MM.1S (cell line): ENCODE results near the gene MEGF6.

Experiments
- DNase-seq: peaks from one replicate; pipeline ENCODE4 v3.0.0-alpha.2; 2015
- H2AFZ ChIP-seq: fragments of 300-600 bp; sonication (generic); 2 replicates; pipeline ENCODE4 v1.6.0; 2016; ENCODE audit warnings: antibody characterized with exemption, low read length
- H3F3A ChIP-seq: fragments of 300-600 bp; sonication (generic); 2 replicates; pipeline ENCODE4 v1.6.1; 2016; ENCODE audit warnings: mild to moderate bottlenecking, antibody characterized with exemption, low read length, moderate library complexity, mixed read lengths; ENCODE audit not compliant: insufficient read depth
- H3K27ac ChIP-seq: fragments of 300-600 bp; sonication (generic); 2 replicates; pipeline ENCODE4 v1.5.1; 2016; ENCODE audit warnings: mild to moderate bottlenecking, low read length
- H3K27me3 ChIP-seq: fragments of 300-600 bp; sonication (generic); replicated peaks from 2 replicates; pipeline ENCODE4 v1.6.0; 2016; ENCODE audit warnings: low read length; ENCODE audit not compliant: insufficient read depth
- H3K36me3 ChIP-seq: fragments of 300-600 bp; sonication (generic); replicated peaks from 2 replicates; pipeline ENCODE4 v1.6.1; 2016; ENCODE audit warnings: mild to moderate bottlenecking, low read length, mixed read lengths; ENCODE audit not compliant: insufficient read depth
- H3K4me1 ChIP-seq: fragments of 300-600 bp; sonication (generic); 2 replicates; pipeline ENCODE4 v1.6.1; 2016; ENCODE audit warnings: low read length, mixed read lengths
- H3K4me2 ChIP-seq: fragments of 300-600 bp; sonication (generic); 2 replicates; pipeline ENCODE4 v1.6.0; 2016; ENCODE audit warnings: low read depth, low read length
- H3K4me3 ChIP-seq: fragments of 300-600 bp; sonication (generic); 2 replicates; pipeline ENCODE4 v1.5.1; 2016; ENCODE audit warnings: low read length, mixed read lengths
- H3K79me2 ChIP-seq: fragments of 300-600 bp; sonication (generic); 2 replicates; pipeline ENCODE4 v1.6.1; 2016; ENCODE audit warnings: mixed run types, low read length, mixed read lengths
- H3K9ac ChIP-seq: fragments of 300-600 bp; sonication (generic); 2 replicates; pipeline ENCODE4 v1.6.1; 2016; ENCODE audit warnings: low read length, mixed read lengths
- H3K9me2 ChIP-seq: fragments of 300-600 bp; sonication (generic); replicated peaks from 2 replicates; pipeline ENCODE4 v1.6.1; 2016; ENCODE audit warnings: mild to moderate bottlenecking, low read length, mixed read lengths; ENCODE audit not compliant: insufficient read depth
- H3K9me3 ChIP-seq: fragments of 300-600 bp; sonication (generic); replicated peaks from 2 replicates; pipeline ENCODE4 v1.6.1; 2016; ENCODE audit warnings: mild to moderate bottlenecking, low read length, mixed read lengths; ENCODE audit not compliant: insufficient read depth
- H4K20me1 ChIP-seq: fragments of 300-600 bp; sonication (generic); 2 replicates; pipeline ENCODE4 v1.6.1; 2016; ENCODE audit warnings: mild to moderate bottlenecking, low read length, moderate library complexity, mixed read lengths; ENCODE audit not compliant: insufficient read depth
- CTCF ChIP-seq: fragments of 300-600 bp; sonication (generic); IDR thresholded peaks from 2 replicates; pipeline ENCODE4 v1.5.1; 2016; ENCODE audit warnings: antibody characterized with exemption, low read length, mixed read lengths
- EZH2 ChIP-seq: fragments of 300-600 bp; sonication (generic); optimal IDR thresholded peaks from 2 replicates; pipeline ENCODE3; 2017; ENCODE audit warnings: low read depth, mild to moderate bottlenecking, antibody characterized with exemption, low read length, mixed read lengths
- EZH2phosphoT487 ChIP-seq: fragments of 300-600 bp; sonication (generic); IDR thresholded peaks from 2 replicates; pipeline ENCODE4 v1.6.1; 2018; ENCODE audit warnings: antibody characterized with exemption, low read length

MEGF6 gene

GRCh38 chr1:3626025-3626424 is 14.7 kb upstream of the MEGF6 start:
- no peak for TF ChIP-seq CTCF
- TF ChIP-seq EZH2 = no peak
- TF ChIP-seq EZH2phosphoT487 = no peak
- Histone ChIP-seq H3K9me3 (no peaks in the 10 kb centered on the region), H4K20me1 (no peaks in the 10 kb centered on the region), H3K4me1 (peaks cover 31% of the 10 kb centered on the region), H3K27ac (no peak overlapping the region), H3K27me3 (no peaks in the 10 kb centered on the region), H3K79me2 (peaks cover 6% of the 10 kb centered on the region), H3F3A (peaks cover 17% of the 10 kb centered on the region), H3K4me2 (peak overlapping the region; percentile 89), H3K9ac (no peak overlapping the region; the same call in 1 of the 2 replicates), H2AFZ (no peak overlapping the region), H3K36me3 (no peaks in the 10 kb centered on the region), H3K4me3 (0 out of 2 replicates have a peak overlapping the region, but pooled peaks have one; percentile 76), H3K9me2 (no peaks in the 10 kb centered on the region)
- DNase-seq = no peak

GRCh38 chr1:3625151-3625907 is 14.0 kb upstream of the MEGF6 start:
- no peaks in the 10 kb centered on the region for H3K36me3 ChIP-seq
- H3F3A ChIP-seq = peaks cover 11% of the 10 kb centered on the region
- peaks cover 24% of the 10 kb centered on the region for H3K4me1 ChIP-seq
- peak overlapping the region; percentile 52; the same call in 1 of the 2 replicates for H3K9ac ChIP-seq
- H3K79me2 ChIP-seq = peaks cover 6% of the 10 kb centered on the region
- no peaks in the 10 kb centered on the region for H3K9me3 ChIP-seq
- H3K4me3 ChIP-seq = peak overlapping the region; percentile 76
- peak; percentile 18 for DNase-seq
- 0 out of 2 replicates have a peak, but pooled peaks cover 2% of the 10 kb centered on the region for H3K27me3 ChIP-seq
- peak overlapping the region; percentile 89 for H3K4me2 ChIP-seq
- peak overlapping the region; percentile 34; the same call in 1 of the 2 replicates for H2AFZ ChIP-seq
- TF ChIP-seq CTCF (no peak), EZH2phosphoT487 (no peak), EZH2 (no peak)
- H4K20me1 ChIP-seq = no peaks in the 10 kb centered on the region
- H3K27ac ChIP-seq = no peak overlapping the region
- H3K9me2 ChIP-seq = no peaks in the 10 kb centered on the region

- H3K9me3 ChIP-seq = no peaks in the 10 kb centered on the region
- peak within 1 kb of the TSS; percentile 98 for H3K4me2 ChIP-seq
- H2AFZ ChIP-seq = peak within 1 kb of the TSS; percentile 84
- peak; percentile 98 for DNase-seq
- H3F3A ChIP-seq = peaks cover 3% of the 10 kb centered on the region; the same call in 1 of the 2 replicates
- peaks cover 6% of the 10 kb centered on the region for H3K79me2 ChIP-seq
- TF ChIP-seq EZH2 (no peak), EZH2phosphoT487 (no peak), CTCF (no peak)
- no peak within 1 kb of the TSS for H3K27ac ChIP-seq
- no peaks in the 10 kb centered on the region for H4K20me1 ChIP-seq
- no peaks in the 10 kb centered on the region for H3K36me3 ChIP-seq
- H3K4me1 ChIP-seq = peaks cover 15% of the 10 kb centered on the region
- H3K4me3 ChIP-seq = peak within 1 kb of the TSS; percentile 87
- peak within 1 kb of the TSS; percentile 52 for H3K9ac ChIP-seq
- peaks cover 7% of the 10 kb centered on the region; the same call in 1 of the 2 replicates for H3K27me3 ChIP-seq
- H3K9me2 ChIP-seq = no peaks in the 10 kb centered on the region
Observed at GRCh38 chr1:3624200-3625136, 13.2 kb upstream of the MEGF6 start, which contains the start of gene TPRG1L. TSS of gene TPRG1L (plus strand) at chr1:3625015. CDS start at chr1:3625073, 58 bp downstream.
